Lung (tissue), 12 donors: Measurements from ENCODE around the gene LPXN. TPM values are rescaled to one million over a fixed set of nuclear protein-coding genes. Genes with fewer than 3 reads are reported as not detected.

Source experiments
- ATAC-seq: fragments of 200-7000 bp; cut with Tn5 transposase; one replicate; pipeline ENCODE4 v1.9.1; 2020; ENCODE audit warnings: moderate number of reproducible peaks; ENCODE audit not compliant: insufficient read depth, low FRiP score
- DNase-seq, 3 donors: peaks; one replicate each; pipeline ENCODE4 v3.0.0-alpha.2; 2013 to 2017
- H3K27ac ChIP-seq, 2 donors: one replicate each; pipeline ENCODE4 v1.5.1; 2013; ENCODE audit warnings: mild to moderate bottlenecking in 2 of 2, moderate library complexity in 2 of 2, control low read depth in 1 of 2, inconsistent platforms in 1 of 2, low read depth in 1 of 2, low read length in 1 of 2
- H3K27me3 ChIP-seq, 3 donors: one replicate each; pipeline ENCODE4 v1.5.1; 2013; ENCODE audit warnings: low read length in 2 of 3; ENCODE audit not compliant: control insufficient read depth in 3 of 3, insufficient read depth in 3 of 3
- H3K36me3 ChIP-seq, 4 donors: one replicate each; pipeline ENCODE4 v1.5.1; 2013; ENCODE audit warnings: low read length in 4 of 4, mild to moderate bottlenecking in 1 of 4, moderate library complexity in 1 of 4; ENCODE audit not compliant: control insufficient read depth in 4 of 4, insufficient read depth in 4 of 4
- H3K4me1 ChIP-seq, 5 donors: one replicate each; pipeline ENCODE4 v1.5.1; 2013; ENCODE audit warnings: low read length in 5 of 5, mild to moderate bottlenecking in 2 of 5, moderate library complexity in 1 of 5; ENCODE audit not compliant: control insufficient read depth in 5 of 5, insufficient read depth in 5 of 5
- H3K4me3 ChIP-seq: one replicate; pipeline ENCODE4 v1.5.1; 2013; ENCODE audit warnings: mild to moderate bottlenecking, control low read depth, moderate library complexity
- H3K9ac ChIP-seq, 2 donors: one replicate each; pipeline ENCODE4 v1.5.1; 2013; ENCODE audit warnings: low read length in 2 of 2, control low read depth in 1 of 2; ENCODE audit not compliant: insufficient read depth in 1 of 2
- H3K9me3 ChIP-seq, 4 donors: one replicate each; pipeline ENCODE4 v1.5.1; 2013; ENCODE audit warnings: low read length in 3 of 4, mild to moderate bottlenecking in 1 of 4, moderate library complexity in 1 of 4; ENCODE audit not compliant: control insufficient read depth in 4 of 4, insufficient read depth in 3 of 4
- CTCF ChIP-seq: IDR thresholded peaks from 2 replicates; pipeline ENCODE4 v1.5.1; 2012; ENCODE audit warnings: mild to moderate bottlenecking; ENCODE audit errors: control extremely low read depth, extremely low read depth
- WGBS, 2 donors: extraction: QIAGEN DNeasy Blood & Tissue Kit; methylation state at CpG; one replicate each; pipeline ENCODE4 v1.1.7; 2013; 5-methylcytosine and 5-hydroxymethylcytosine counted together
- polyA plus RNA-seq, 2 donors: library from polyadenylated mRNA; stranded (reverse); fragments of 200-250 nt; gene quantifications; one replicate each; pipeline ENCODE4 v1.2.1, GENCODE V29; 2013
- total RNA-seq, 2 donors: library from RNA; depleted of rRNA in 1 of 2; stranded (reverse); fragments of >200 nt in 1 of 2; gene quantifications; one replicate each; pipeline ENCODE4 v1.2.1, GENCODE V29; 2014 to 2021
- donor health status: control.
- donor health status: control.
- donor health status: Bipolar disorder and iron deficiency.
- donor health status: healthy.
- donor health status: DM: yes; HTN: yes; CAD: no.

The LPXN gene
- total and polyA plus RNA-seq, 4 donors, result 9.3 to 35.0 (median 25.9) TPM

- DNase-seq (no peak), ATAC-seq (no peak)
- WGBS, 2 donors, result 98 to 99% methylated on average over 3 of the region's 3 CpGs
- TF ChIP-seq CTCF, result no peak
- peaks cover 0 to 18% (median 4%) of the 10 kb centered on the region in 4 donors for H3K36me3 ChIP-seq
- peaks cover 0 to 14% (median 0%) of the 10 kb centered on the region in 5 donors for H3K4me1 ChIP-seq
- no peaks in the 10 kb centered on the region for H3K9me3 ChIP-seq
- H3K27ac ChIP-seq, result no peak overlapping the region
- no peak overlapping the region for H3K9ac ChIP-seq
- H3K4me3 ChIP-seq, result no peak overlapping the region
- no peaks in the 10 kb centered on the region for H3K27me3 ChIP-seq
These were observed 16.0 kb upstream of the LPXN start for GRCh38 chr11:58591659-58592058.

- Histone ChIP-seq H3K36me3 (peaks cover 0 to 14% (median 6%) of the 10 kb centered on the region in 4 donors), H3K4me1 (peaks cover 0 to 8% (median under 1%) of the 10 kb centered on the region in 5 donors), H3K27me3 (no peaks in the 10 kb centered on the region), H3K9me3 (no peaks in the 10 kb centered on the region), H3K9ac (no peak overlapping the region), H3K27ac (no peak overlapping the region), H3K4me3 (no peak overlapping the region)
- no peak for TF ChIP-seq CTCF
- ATAC-seq, result no peak
- 59 to 73% methylated on average over 2 of the region's 2 CpGs for WGBS, 2 donors
- DNase-seq, result no peak
These were observed 11.3 kb upstream of the LPXN start for GRCh38 chr11:58586998-58587397.

- peaks cover 0 to 15% (median 5%) of the 10 kb centered on the region in 5 donors for H3K4me1 ChIP-seq
- H3K27ac ChIP-seq, result no peak overlapping the region
- no peak for DNase-seq
- no peak for TF ChIP-seq CTCF
- no peak overlapping the region for H3K9ac ChIP-seq
- H3K9me3 ChIP-seq, result no peaks in the 10 kb centered on the region
- H3K27me3 ChIP-seq, result no peaks in the 10 kb centered on the region
- peaks cover 0 to 10% (median 4%) of the 10 kb centered on the region in 4 donors for H3K36me3 ChIP-seq
- WGBS, 2 donors, result 86 to 92% methylated on average over 1 of the region's 1 CpG
- H3K4me3 ChIP-seq, result no peak overlapping the region
- no peak for ATAC-seq
These were observed 6.8 kb upstream of the LPXN start for GRCh38 chr11:58582437-58582836.

DNA sequence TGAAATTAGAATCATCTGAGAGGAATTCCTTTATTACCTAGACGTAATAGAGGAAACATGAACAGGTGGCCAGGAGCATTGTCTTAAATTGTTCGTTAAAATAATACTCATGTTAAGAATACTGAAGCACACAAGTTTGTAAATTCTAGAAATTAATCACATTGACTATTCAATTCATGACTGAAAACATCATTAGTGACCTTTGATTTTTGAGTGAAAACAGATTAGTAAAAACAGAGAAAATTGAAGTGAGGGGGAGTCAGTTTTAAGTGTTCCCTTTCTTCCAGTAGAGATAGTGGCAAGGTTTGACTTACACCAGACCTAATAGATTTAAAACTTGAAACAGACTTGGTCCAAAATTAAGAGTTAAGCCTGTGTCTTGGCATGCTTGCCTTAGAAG, 4.7 kb upstream of the LPXN start:
- Histone ChIP-seq H3K27ac (no peak overlapping the region), H3K9ac (peak overlapping the region; percentile 63 to 94), H3K36me3 (peaks cover 0 to 4% (median 0%) of the 10 kb centered on the region in 4 donors), H3K27me3 (no peaks in the 10 kb centered on the region), H3K4me1 (peaks cover 6 to 26% (median 7%) of the 10 kb centered on the region in 5 donors), H3K4me3 (no peak overlapping the region), H3K9me3 (no peaks in the 10 kb centered on the region)
- ATAC-seq, result no peak
- WGBS, 2 donors, result 7% methylated on average over 2 of the region's 2 CpGs
- no peak for DNase-seq
- no peak for TF ChIP-seq CTCF
